T47D (cell line): ENCODE results near the gene DNASE2.

Source experiments
- DNase-seq, 2 experiments: peaks; one replicate each; pipeline versions ENCODE4 v3.0.0 to v3.0.0-alpha.2; 2011 to 2012; ENCODE audit warnings: low read depth in 1 of 2, low spot score in 1 of 2
- JUND ChIP-seq: IDR thresholded peaks from 2 replicates; pipeline ENCODE4 v1.6.1; 2012; ENCODE audit warnings: low read depth
- in situ Hi-C: cut with HindIII; loops from 2 replicates; pipeline ENCODE4 v1.10.0; 2016; ENCODE audit warnings: low sequenced_read_pairs, low pct_unique_long_range_greater_than_20kb

Gene DNASE2

DNA sequence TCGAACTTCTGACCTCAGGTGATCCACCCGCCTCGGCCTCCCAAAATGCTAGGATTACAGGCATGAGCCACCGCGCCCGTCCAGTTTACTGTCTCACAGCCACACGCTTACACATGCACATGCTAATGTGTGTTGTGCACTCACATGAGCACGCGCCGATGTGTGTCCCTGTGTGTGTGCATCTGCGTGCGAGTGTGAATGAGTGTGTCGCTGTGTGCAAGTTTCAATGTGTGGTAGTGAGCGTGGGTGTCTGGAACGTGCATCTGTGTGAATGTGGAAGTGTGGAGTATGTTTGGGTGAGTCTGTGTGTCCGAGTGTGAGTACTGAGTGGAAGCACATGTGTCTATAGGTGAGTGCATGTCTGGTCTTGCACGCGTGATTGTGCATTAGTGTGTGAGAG, 38.7 kb downstream of the DNASE2 start:
- in situ Hi-C loops = no loop called here
- TF ChIP-seq JUND = no peak
- no peak for DNase-seq

DNA sequence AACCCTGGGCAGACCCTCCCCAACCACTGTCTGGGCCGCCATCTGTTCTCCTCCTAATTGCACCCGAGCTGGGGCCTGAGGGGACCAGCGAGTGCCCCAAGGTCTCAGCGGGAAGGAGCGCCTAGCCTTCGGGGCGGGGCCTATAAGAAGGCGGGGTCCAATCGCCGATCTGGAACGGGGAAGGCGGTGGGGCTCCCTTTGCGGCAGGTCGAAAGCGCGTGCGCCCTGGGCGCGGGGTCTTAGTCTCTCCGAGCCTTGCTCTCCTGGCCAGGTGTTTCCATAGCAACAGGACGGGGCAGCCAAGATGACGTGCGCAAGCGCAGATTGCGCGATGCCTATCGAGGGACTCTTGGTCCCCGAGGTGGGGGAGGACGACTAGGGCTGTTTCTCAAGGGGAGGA, 40.2 kb downstream of the DNASE2 start:
- in situ Hi-C loops = no loop called here
- DNase-seq = peak in 1 of 2 experiments; percentile 23
- TF ChIP-seq JUND = no peak

DNA sequence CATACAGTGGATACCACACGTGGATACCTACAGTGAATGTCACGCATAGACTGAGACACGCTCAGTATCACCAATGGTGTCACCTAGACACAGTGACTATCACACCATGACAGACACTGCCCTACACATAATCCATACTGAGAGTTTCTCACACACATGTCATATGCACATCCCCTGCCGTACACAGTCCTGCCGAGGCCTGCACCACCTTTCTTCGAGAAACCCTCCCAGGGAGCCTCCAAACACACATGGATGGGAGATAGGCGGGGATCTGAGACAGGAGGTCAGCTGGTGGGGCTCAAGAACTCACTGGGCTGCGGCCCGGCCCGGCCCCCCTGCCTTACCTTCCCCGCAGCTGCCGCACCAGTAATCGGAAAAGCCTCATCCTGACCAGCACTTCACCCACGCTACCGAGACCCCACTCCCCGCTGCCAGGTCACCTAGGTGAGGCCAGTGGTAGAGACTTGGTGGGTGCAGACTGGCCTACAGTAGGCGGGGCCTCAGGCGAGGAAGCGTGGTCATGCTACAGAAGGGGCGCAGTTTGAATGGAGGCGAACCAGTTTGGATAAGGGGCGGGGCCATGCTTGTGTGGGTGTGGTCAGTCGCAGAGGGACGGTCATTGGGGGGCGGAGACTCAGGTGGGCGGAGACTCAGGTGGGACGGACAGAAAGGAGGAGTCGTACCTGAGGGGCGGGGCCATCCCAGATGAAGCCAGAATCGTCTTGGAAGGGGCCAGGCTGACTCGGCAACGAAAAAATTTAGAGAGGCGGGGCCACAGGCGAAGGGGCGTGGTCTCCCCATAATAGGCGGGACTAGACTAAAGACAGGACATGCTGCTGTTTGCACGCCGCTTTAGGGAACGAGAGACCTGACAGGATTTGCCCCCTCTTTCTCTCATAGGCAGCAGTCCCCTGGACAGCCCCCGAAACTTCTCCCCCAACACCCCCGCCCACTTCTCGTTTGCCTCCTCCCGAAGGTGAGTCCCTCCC, 40.9 kb downstream of the DNASE2 start:
- in situ Hi-C loops = no loop called here
- peak; percentile 73 to 97 for DNase-seq
- no peak for TF ChIP-seq JUND

DNA sequence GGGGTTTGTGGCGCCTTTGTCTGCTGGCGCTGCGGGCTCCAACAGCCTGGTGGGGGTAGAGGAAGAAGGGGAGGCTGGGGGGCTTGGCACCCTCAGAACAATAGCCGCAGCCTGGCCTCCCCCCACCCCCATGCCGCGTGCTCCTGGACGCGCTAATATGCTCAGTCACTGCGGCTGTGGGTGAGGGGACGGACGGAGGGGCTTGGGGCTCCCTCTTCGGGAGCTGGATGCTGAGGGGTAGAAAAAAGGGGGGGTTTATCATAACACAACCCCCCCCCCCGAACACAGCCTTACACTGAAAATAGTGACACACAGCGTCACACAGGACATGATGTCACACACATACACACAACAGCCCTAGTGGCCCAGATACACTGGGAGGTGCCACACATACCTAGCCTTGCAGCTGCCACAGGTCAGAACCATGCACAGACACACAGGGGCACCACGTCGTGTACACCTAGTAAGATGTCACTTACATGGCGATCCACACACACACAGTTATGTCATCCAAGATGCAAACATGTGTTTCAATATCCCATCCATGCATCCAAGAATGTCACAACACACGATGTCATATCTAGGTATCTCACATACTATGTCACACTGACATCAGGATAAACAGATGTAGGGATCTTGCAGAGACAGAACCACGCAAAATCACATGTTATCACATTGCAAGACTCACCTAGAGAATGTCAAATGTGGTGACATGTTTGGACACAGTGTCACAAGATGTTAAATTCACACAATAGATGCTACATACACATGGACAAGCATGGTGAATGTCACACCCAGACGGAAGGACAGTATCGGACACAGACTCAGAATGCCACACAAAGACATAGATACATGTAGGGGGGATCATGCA, 42.1 kb downstream of the DNASE2 start:
- in situ Hi-C loops = no loop called here
- peak in 1 of 2 experiments; percentile 20 for DNase-seq
- no peak for TF ChIP-seq JUND

DNA sequence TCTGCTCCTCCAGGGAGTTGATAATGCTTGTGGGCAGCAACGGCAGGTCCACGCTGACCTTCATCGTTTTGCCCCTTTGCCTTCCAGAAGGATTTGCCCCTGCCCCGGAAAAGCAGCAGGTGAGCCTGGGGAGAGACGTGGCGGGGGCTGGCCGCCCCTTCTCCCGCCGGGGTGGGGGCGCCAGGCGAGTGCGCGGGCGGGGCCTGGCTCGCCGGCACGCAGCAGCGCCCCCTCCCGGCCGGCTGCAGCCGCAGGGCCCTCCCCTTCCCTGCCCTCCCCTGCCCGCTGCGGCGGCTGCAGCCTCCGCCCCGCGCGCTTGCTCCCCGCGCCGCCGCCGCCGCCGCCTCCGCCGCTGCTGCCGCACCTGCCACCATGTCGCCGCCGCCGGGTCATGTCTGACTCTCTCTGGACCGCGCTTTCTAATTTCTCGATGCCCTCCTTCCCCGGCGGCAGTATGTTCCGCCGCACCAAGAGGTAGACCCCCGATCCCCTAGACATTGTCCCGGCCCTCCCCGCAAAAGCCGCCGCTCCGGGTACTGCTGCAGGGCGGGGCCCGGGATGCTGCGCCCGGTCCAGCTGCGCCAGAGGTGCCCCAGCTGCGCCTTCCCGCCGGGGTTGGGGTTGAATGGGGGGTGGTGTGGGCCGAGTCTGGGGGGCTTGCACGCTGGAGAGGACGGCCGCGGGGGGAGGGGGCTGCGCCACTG, 42.9 kb downstream of the DNASE2 start, which contains the start of gene MAST1:
MAST1 (plus strand) TSS at position 334 of the 704 bp plus-strand sequence; CDS start at position 392, 58 bp downstream.
- peak; percentile 51 to 62 for DNase-seq
- in situ Hi-C loops = no loop called here
- no peak for TF ChIP-seq JUND

DNA sequence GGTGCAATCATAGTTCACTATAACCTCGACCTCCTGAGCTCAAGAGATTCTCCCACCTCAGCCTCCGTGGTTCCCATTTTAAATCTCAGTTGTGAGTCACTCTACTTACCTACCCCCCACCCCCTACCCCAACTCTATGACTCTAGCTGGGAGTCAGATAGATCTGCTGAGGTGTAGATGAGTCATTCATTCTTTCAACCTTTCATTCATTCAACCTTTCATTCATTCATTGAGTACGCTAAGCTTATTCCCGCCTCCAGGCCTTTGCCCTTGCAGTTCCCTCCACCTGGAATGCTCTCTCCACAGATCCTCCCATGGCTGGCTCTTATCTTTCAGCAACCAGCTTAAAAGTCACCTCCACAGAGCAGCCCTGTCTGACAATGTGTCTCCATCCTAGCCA, 44.0 kb downstream of the DNASE2 start:
- in situ Hi-C loops = no loop called here
- no peak for TF ChIP-seq JUND
- DNase-seq = no peak

DNA sequence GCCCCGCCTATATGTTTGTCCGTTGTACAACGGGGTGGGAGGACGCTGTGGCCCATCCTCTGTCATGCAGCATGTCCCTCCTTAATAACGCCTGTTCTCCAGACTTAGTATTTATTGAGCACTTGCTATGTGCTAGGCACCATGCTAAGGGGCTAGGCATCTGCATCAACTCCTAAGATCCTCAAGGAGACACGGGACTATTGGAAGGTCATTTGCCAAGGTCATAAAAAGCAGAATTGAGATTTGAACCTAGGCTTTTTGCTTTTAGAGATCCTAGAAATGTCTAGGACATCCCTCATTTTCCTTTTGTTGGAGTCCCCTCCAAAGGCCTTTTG, 44.8 kb downstream of the DNASE2 start:
- DNase-seq = no peak
- no peak for TF ChIP-seq JUND
- in situ Hi-C loops = no loop called here

DNA sequence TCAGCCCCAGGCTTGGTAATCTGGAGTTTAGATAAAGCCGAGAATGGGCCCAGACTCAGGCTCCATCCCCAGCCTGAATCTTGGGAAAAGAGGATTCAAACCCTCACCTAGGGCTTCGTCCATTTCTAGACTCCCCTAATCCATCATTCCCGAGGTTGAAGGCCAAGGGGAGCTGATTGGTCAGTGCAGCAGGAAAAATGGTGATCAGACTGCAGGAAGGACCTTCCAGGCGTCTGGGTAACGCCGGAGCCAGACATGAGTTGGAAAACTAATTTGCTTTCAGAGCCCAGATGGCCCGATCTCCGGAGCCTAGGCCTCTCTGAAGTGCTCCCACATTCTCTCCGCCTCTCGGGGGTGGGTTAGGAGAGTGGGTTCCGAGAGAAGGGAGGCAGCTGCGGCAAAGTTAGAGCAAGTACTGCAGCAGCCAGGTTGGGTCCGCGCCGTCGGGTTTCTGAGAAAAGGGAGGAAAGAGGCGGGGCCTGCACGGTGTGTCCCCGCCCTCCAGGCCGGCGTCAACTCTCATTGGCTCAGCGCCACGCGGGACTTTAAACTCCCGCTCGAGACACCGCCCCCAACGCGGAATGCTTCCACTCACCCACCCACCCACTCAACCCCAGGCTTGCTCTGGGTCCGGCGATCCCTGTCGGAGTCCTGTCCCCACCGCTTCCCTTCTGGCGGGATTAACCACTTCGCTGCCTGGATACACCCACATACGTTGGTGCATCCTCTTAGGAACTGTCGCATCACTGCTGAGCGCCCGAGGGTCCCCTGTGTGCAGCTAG, 46.1 kb downstream of the DNASE2 start:
- peak; percentile 66 to 82 for DNase-seq
- in situ Hi-C loops = no loop called here
- TF ChIP-seq JUND = no peak

DNA sequence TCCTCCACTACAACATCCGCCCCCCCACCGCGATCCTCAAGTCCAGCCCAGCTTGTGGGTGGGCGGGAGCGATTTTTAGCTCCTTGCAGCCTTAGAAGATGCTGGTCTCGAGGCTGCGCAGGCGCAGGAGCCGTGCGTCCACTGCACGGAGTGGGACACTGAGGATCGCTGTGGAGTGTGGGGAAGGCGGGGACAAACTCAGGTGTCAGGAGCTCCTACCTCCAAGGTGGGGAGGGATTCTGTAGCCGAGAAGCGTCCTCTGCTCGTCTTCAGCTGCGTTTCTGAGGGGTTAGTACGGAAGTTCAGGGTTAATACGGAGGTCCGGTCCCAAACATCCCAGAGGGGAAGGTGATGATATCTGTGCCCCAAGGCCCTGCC, 46.7 kb downstream of the DNASE2 start, which contains the start of gene RTBDN:
RTBDN (minus strand) TSS at position 14 of the 378 bp plus-strand sequence. CDS start 4,600 bp downstream, outside the sequence.
- in situ Hi-C loops = no loop called here
- TF ChIP-seq JUND = no peak
- DNase-seq = peak in 1 of 2 experiments; percentile 48

DNA sequence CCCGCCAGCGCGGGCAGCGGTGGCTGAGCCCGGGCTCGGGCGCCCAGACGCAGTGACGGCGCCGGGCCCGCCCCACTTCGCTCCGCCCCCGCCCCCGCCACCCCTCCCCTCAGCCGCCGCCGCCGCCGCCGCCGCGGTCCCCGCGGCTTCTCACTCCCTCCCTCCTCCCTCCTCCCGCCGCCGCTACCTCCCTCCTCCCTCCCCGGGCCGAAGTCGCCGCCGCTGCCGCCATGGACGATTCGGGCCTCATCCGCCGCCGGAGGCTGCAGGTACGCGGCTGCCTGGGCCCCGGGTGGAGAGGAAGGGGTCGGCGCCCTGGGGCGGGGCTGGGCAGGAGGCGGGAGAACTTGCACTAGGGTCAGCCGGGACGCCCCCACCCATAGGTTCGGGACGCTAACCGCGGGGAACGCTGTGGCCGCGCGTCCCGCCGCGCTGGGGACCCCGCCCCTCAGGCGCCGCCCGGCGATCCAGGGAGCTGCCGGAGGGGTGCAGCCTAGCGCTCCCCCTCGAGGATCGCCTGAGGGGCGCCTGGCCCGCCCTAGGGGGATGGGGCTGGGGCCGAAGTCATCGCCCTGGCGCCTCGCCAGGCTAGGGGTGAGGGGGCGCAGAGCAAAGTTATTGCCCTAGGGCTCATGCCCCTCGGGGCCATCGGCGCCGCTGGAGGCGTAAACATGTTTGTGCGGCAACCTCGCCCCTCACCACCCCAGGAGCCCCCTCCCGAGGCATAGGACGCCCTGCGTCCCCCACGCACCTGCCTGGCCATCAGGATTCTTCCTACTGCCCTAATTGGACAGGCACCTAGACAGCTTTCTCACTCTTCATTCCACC, 47.3 kb downstream of the DNASE2 start:
- peak in 1 of 2 experiments; percentile 61 for DNase-seq
- in situ Hi-C loops = no loop called here
- TF ChIP-seq JUND = no peak

DNA sequence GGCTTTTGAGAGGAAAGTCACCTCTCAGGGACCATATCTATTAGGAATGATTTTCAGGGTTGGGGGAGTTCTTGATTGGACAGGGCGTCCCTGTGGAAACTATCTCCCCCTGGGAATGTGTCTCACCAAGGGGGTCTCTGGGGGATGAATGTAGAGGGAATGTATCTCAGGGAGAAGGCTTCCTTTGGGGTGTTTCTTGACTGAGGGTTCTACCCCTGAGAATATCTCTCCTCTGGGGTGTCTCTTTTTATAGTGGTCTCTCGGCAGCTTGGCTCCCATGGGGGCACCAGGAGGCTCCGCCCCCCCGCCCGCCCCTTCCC, 47.9 kb downstream of the DNASE2 start:
- no peak for TF ChIP-seq JUND
- no peak for DNase-seq
- in situ Hi-C loops = no loop called here
